Mucosa of rectum (tissue), 2 donors: ENCODE results near the gene SKAP1.
"Not testable (repeated sequence)": the region's sequence is repeated elsewhere in the genome, so short reads cannot be mapped to it uniquely, and the experiment has no call there.

Source experiments
- H3K27ac ChIP-seq, 2 donors: one replicate each; pipeline ENCODE4 v1.7.0; 2013; ENCODE audit warnings: inconsistent platforms in 2 of 2, low read depth in 2 of 2, low read length in 2 of 2
- H3K27me3 ChIP-seq, 2 donors: one replicate each; pipeline ENCODE4 v1.7.0; 2013; ENCODE audit warnings: low read length in 2 of 2; ENCODE audit not compliant: control insufficient read depth in 2 of 2, insufficient read depth in 2 of 2
- H3K36me3 ChIP-seq, 2 donors: one replicate each; pipeline ENCODE4 v1.7.0; 2013; ENCODE audit warnings: low read length in 2 of 2; ENCODE audit not compliant: control insufficient read depth in 2 of 2, insufficient read depth in 2 of 2
- H3K4me1 ChIP-seq, 2 donors: one replicate each; pipeline ENCODE4 v1.7.0; 2013; ENCODE audit warnings: low read length in 2 of 2, mild to moderate bottlenecking in 1 of 2; ENCODE audit not compliant: control insufficient read depth in 2 of 2, insufficient read depth in 2 of 2
- H3K4me3 ChIP-seq, 2 donors: one replicate each; pipeline ENCODE4 v1.7.0; 2013; ENCODE audit warnings: low read length in 2 of 2
- H3K9ac ChIP-seq, 2 donors: one replicate each; pipeline ENCODE4 v1.7.0; 2013; ENCODE audit warnings: low read length in 2 of 2, low read depth in 1 of 2, mild to moderate bottlenecking in 1 of 2
- H3K9me3 ChIP-seq, 2 donors: one replicate each; pipeline ENCODE4 v1.7.0; 2013; ENCODE audit warnings: low read length in 2 of 2; ENCODE audit not compliant: control insufficient read depth in 2 of 2
- donor health status: healthy.
- donor health status: Normal muscosa, but diverticular disease.

Gene SKAP1

DNA sequence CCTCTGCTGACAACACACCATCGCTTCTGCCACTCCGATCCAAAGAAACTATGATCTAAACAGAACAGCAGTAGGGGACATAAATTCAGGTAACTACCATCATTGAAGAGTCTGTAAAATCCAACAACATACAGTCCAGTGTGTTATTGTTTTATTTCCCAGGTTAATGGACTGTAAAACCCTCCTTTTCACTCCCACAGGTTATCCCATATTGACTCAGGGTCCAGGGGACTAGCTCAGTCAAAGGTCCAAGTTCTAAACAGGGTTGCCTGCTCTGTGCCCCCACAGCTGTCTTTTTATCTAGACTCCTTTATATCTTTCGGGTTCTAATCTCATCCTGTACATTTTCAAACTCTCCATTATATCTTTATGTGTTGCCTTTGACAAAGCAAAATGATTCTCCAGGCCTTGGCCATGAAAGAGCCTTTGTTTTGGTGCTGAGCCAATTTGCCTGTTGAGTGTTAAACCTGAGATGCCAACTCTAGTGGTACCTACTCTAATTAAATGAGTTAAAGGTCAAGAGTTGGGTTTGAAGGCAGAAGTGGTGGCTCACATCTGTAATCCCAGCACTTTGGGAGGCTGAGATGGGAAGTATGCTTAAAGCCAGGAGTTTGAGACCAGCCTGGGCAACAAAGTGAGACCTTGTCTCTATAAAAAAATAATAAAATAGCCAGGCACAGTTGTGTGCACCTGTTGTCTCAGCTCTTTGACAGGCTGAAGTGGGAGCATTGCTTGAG lies 242.0 kb downstream of the SKAP1 start:
- Histone ChIP-seq H3K27me3 (no peaks in the 10 kb centered on the region), H3K9ac (no peak overlapping the region), H3K36me3 (no peaks in the 10 kb centered on the region), H3K9me3 (no peaks in the 10 kb centered on the region), H3K4me1 (no peaks in the 10 kb centered on the region), H3K27ac (no peak overlapping the region), H3K4me3 (no peak overlapping the region)

DNA sequence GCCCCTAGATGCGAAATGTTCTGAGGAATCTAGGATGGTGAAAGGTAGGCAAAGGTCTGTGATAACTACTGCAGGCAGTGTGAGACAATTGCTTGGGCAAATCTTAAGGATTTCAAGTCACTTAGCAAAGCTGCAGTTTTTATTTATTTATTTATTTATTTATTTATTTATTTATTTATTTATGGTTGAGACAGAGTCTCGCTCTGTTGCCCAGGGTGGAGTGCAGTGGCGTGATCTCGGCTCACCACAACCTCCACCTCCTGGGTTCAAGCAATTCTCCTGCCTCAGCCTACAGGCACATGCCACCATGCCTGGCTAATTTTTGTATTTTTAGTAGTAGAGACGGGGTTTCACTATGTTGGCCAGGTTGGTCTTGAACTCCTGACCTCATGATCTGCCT lies 243.7 kb downstream of the SKAP1 start:
- H3K4me1 ChIP-seq, H3K27me3 ChIP-seq, H3K36me3 ChIP-seq: not testable (repeated sequence)

DNA sequence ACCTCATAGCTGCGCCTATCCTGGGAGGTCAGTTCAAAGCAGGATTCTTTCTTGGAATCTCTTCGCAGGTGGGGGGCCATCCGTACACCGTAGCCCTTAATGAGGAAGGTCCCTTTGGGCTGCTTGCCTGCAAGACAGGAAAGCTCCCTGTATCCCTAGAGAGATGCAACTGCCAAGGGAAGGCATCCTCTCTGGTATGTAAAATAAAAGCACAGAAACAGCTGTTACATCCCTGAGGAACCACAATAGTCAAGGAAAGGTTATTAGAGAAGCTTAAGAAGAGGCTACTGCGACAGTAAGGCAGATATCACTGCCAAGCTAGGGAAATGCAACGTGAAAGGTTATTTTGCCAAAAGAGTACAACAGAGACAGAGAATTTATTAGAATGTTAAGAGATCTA lies 245.3 kb downstream of the SKAP1 start:
- peaks cover 0 to 4% of the 10 kb centered on the region in 2 donors for H3K4me1 ChIP-seq
- no peak overlapping the region for H3K27ac ChIP-seq
- no peaks in the 10 kb centered on the region for H3K36me3 ChIP-seq
- no peaks in the 10 kb centered on the region for H3K9me3 ChIP-seq
- H3K27me3 ChIP-seq: no peaks in the 10 kb centered on the region
- no peak overlapping the region for H3K4me3 ChIP-seq
- no peak overlapping the region for H3K9ac ChIP-seq

More for the DNA sequence above, 243.7 kb downstream of the SKAP1 start:
- H3K9ac ChIP-seq, H3K27ac ChIP-seq, H3K9me3 ChIP-seq, H3K4me3 ChIP-seq: not testable (repeated sequence)

DNA sequence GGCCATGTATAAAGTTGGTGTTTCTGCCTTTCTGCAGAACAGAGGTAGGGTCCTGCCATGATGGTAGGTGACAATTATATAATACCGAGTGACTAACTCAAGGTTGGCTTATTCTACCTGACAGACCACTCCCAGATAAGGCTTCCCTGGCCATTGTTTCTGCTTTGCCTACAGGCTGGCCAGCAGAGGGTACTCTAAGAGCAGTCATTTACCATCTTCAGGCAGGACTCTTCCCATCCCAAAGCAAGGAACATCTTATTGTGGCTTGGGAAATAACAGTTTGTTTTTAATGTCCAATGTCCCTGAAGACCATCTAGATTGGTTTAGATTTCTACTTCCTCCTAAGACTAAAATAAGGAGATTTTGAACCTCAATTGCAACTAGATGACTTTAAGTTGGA lies 248.4 kb downstream of the SKAP1 start:
- Histone ChIP-seq H3K27ac (no peak overlapping the region), H3K9me3 (no peaks in the 10 kb centered on the region), H3K4me1 (peaks cover 0 to 4% of the 10 kb centered on the region in 2 donors), H3K4me3 (no peak overlapping the region), H3K36me3 (no peaks in the 10 kb centered on the region), H3K9ac (no peak overlapping the region), H3K27me3 (no peaks in the 10 kb centered on the region)

DNA sequence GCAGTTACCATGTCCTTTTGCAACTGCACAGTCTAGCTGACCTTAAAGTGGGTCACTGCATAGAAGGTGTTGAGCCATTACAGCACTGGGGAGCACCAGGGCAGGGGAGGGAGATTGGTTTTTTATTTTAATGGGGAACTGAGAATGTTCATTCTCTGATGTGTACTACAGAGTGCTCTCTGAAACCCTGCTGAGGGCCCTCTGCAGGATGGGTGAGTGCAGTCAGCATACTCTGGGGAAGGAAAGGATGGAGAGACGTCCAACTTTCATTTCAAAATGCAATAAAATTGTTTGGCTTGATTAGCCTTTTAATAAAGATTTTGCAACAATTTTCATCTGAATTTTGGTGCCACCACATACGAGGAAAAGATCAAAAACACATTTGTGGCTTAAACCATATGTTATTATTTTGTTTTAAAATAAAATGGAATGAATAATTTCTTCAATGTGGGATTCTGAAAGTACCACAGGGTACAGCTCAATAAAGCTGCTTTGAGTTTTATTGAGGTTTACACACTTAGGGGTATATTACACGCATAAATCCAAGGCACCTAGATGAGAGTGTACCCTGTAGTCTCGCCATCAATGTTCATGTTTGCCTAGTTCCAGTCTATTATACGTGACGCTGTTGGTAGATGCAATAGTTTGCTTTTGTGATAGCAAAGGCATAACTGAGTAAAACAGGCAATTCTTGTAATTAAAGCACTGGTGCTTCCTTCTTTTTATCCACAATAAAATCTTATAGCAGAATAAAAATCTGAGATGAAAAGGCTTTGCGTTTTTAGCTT lies 249.0 kb downstream of the SKAP1 start:
- Histone ChIP-seq H3K36me3 (no peaks in the 10 kb centered on the region), H3K4me3 (no peak overlapping the region), H3K9me3 (no peaks in the 10 kb centered on the region), H3K4me1 (peaks cover 0 to 4% of the 10 kb centered on the region in 2 donors), H3K9ac (no peak overlapping the region), H3K27me3 (no peaks in the 10 kb centered on the region), H3K27ac (no peak overlapping the region)

DNA sequence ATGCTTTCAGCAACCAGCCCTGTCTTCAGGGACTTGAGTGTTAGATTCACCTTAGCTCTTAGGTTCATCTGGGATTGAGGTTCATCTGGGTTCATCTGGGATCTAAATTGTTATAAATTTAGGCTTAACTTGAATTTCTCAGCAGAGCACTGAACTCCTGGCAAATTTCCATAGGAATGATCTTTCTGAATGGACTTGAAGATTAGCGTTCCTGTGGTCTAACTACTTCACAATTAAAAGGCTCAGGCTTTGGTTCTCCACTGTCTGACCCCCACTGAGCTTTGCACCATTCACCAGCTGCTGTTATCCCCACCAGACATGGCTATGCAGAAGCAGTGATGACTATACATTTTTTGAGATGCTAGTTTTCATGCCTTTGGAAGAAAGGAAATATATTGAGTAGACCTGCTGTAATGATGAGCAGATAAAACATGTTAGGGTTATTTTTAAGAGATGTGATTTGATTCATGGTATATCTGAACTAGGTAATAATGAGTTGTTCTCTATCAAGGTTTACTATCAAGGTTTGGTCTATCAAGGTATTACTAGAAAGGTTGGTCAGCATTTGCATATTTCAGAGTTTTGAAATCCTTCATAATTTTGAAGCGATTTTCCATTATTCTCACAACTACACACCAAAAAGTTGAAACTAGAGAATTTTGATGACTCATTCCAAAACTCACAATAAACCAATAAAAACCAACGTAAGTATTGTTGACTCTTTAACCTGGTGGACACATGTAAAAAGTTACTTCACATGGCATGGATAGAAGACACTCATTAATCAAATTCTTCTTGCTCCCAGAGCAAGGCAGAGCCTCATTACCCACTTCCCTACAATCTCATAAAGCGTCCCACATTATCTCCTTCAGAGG lies 250.7 kb downstream of the SKAP1 start:
- Histone ChIP-seq H3K9ac (no peak overlapping the region), H3K4me3 (no peak overlapping the region), H3K27ac (no peak overlapping the region), H3K27me3 (no peaks in the 10 kb centered on the region), H3K36me3 (no peaks in the 10 kb centered on the region), H3K9me3 (no peaks in the 10 kb centered on the region), H3K4me1 (peaks cover 0 to 4% of the 10 kb centered on the region in 2 donors)

DNA sequence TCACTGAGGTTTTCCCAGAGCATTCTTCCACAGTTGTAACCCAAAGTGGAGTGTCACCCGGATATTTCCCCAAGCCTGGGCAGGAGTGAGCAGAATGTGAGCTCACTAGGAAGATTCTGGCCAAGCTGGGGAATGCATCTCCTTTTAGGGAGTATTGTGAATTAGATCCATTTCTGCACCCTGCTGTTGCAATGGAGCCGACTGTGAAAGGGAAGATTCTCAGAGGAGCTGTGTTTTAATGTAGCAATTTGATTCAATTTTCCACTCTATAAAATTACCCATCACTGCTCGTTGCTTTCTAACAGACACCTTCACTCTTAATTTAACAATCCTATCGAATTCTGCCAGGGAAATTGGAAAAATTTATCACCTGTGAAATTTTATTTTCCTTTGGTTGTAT lies 251.7 kb downstream of the SKAP1 start:
- H3K9ac ChIP-seq: no peak overlapping the region
- no peaks in the 10 kb centered on the region for H3K27me3 ChIP-seq
- no peak overlapping the region for H3K4me3 ChIP-seq
- no peak overlapping the region for H3K27ac ChIP-seq
- H3K36me3 ChIP-seq: no peaks in the 10 kb centered on the region
- no peaks in the 10 kb centered on the region for H3K9me3 ChIP-seq
- H3K4me1 ChIP-seq: peaks cover 0 to 4% of the 10 kb centered on the region in 2 donors

DNA sequence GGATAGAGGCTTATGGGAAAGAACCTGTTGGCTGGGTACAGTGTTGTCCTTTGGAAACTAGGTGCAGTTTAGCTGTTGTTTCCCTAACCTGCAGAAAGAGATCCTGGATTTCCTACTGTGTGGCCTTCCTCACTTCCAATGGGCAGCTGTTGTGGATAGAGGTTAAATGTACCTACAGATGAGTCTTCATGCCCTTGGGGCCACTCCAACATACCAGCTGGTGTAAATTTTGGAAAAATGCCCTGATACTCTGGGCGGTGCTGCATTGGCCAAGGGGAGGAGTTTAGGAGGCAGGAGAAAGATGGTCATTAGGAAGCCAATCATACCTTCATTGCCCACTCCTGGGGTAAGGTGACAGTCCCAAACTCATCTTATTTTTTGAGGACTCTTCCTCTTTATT lies 252.2 kb downstream of the SKAP1 start:
- H3K9me3 ChIP-seq: no peaks in the 10 kb centered on the region
- no peak overlapping the region for H3K9ac ChIP-seq
- H3K27me3 ChIP-seq: no peaks in the 10 kb centered on the region
- H3K4me1 ChIP-seq: peaks cover 0 to 4% of the 10 kb centered on the region in 2 donors
- H3K4me3 ChIP-seq: no peak overlapping the region
- H3K36me3 ChIP-seq: no peaks in the 10 kb centered on the region
- H3K27ac ChIP-seq: no peak overlapping the region

DNA sequence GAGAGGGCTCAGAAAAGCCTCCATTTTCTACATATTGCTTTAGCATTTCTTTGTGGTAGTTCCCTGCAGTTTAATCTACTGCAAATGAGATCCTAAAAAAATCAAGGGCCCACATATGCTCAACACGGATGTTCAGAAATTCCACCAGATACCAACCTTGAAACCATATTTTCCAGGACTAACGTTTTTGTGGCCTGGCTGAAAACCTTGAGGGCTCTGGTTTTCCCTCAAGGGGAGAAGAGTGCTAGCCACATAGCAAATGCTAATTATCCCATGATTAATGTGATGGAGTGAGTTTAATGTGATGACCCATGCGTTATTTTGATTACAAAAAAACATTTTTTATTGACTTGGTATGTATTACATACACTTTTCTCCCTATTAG lies 253.6 kb downstream of the SKAP1 start:
- no peak overlapping the region for H3K27ac ChIP-seq
- peaks cover 0 to 3% of the 10 kb centered on the region in 2 donors for H3K4me1 ChIP-seq
- H3K9me3 ChIP-seq: no peaks in the 10 kb centered on the region
- no peak overlapping the region for H3K4me3 ChIP-seq
- no peak overlapping the region for H3K9ac ChIP-seq
- no peaks in the 10 kb centered on the region for H3K27me3 ChIP-seq
- H3K36me3 ChIP-seq: no peaks in the 10 kb centered on the region
